Upper lobe of left lung (tissue), 4 donors: Measurements from ENCODE around the gene MME.
"Not testable (repeated sequence)": the region's sequence is repeated elsewhere in the genome, so short reads cannot be mapped to it uniquely, and the experiment has no call there.

Source experiments
- EP300 ChIP-seq, 4 donors: sonication (generic); formaldehyde crosslinking; IDR thresholded peaks; one replicate each; pipeline ENCODE4 v1.5.1; 2017; ENCODE audit warnings: antibody characterized with exemption in 4 of 4, control low read depth in 2 of 4
- POLR2A ChIP-seq, 4 donors: fragments of 450-650 bp; IDR thresholded peaks; one replicate each; pipeline ENCODE4 v1.5.1; 2016 to 2017; ENCODE audit warnings: antibody characterized with exemption in 4 of 4, mild to moderate bottlenecking in 2 of 4
- POLR2AphosphoS5 ChIP-seq, 2 donors: sonication (generic); formaldehyde crosslinking; IDR thresholded peaks; one replicate each; pipeline ENCODE4 v1.5.1; 2017; ENCODE audit warnings: antibody characterized with exemption in 2 of 2
- TF ChIP-seq, protein P1 (sequence below), 6 experiments: fragments of 450-650 bp in 4 of 6; fragments of 200-600 bp in 2 of 6; sonication (generic) in 2 of 6; IDR thresholded peaks; one replicate each; pipeline ENCODE4 v1.5.1; 2016 to 2019; ENCODE audit warnings: antibody characterized with exemption in 6 of 6

- TF ChIP-seq, protein P1, sequence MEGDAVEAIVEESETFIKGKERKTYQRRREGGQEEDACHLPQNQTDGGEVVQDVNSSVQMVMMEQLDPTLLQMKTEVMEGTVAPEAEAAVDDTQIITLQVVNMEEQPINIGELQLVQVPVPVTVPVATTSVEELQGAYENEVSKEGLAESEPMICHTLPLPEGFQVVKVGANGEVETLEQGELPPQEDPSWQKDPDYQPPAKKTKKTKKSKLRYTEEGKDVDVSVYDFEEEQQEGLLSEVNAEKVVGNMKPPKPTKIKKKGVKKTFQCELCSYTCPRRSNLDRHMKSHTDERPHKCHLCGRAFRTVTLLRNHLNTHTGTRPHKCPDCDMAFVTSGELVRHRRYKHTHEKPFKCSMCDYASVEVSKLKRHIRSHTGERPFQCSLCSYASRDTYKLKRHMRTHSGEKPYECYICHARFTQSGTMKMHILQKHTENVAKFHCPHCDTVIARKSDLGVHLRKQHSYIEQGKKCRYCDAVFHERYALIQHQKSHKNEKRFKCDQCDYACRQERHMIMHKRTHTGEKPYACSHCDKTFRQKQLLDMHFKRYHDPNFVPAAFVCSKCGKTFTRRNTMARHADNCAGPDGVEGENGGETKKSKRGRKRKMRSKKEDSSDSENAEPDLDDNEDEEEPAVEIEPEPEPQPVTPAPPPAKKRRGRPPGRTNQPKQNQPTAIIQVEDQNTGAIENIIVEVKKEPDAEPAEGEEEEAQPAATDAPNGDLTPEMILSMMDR (IDR thresholded peaks at IDR 0.05): not testable (repeated sequence)
- not testable (repeated sequence) for TF ChIP-seq EP300, POLR2A, POLR2AphosphoS5 (IDR thresholded peaks at IDR 0.05)
These were observed 135.9 kb downstream of the MME start for GRCh38 chr3:155216007-155216406.
